ENCODE data around the gene EXOC4.

Gene EXOC4

GRCh38 chr7:133408212-133408611, 155.3 kb downstream of the EXOC4 start:
- CTCF ChIA-PET = no interaction called here
- WGBS (ENCODE audit: insufficient coverage) = 100% methylated on average over 1 of the region's 2 CpGs

GRCh38 chr7:133409421-133409820, 156.5 kb downstream of the EXOC4 start:
- H3K9me3 ChIP-seq (ENCODE audit: control extremely low read depth in 1 of 5, control insufficient read depth in 4 of 5, insufficient read depth in 2 of 5, low read depth in 1 of 5, low read length in 4 of 5) = no peaks in the 10 kb centered on the region
- CTCF ChIA-PET = no interaction called here
- 100% methylated on average over 1 of the region's 2 CpGs for WGBS (ENCODE audit: insufficient coverage)
- no peaks in the 10 kb centered on the region for H3K36me3 ChIP-seq (ENCODE audit: control insufficient read depth in 4 of 4, insufficient read depth in 4 of 4, low read length in 3 of 4)
- no peak for DNase-seq
- no peaks in the 10 kb centered on the region for H3K27me3 ChIP-seq (replicated peaks in 2 of 5; ENCODE audit: control insufficient read depth in 4 of 5, insufficient read depth in 5 of 5, low read length in 4 of 5)
- no peak overlapping the region for H3K27ac ChIP-seq (ENCODE audit: insufficient read depth in 1 of 2, low read depth in 1 of 2, low read length in 2 of 2, poor library complexity in 1 of 2, severe bottlenecking in 2 of 2)
- POLR2A ChIA-PET = no interaction called here
- H3K4me3 ChIP-seq (ENCODE audit: control insufficient read depth in 1 of 7, extremely low read depth in 1 of 7, insufficient read depth in 4 of 7, low read depth in 2 of 7, low read length in 6 of 7) = no peak overlapping the region
- H3K4me1 ChIP-seq (ENCODE audit: control extremely low read depth in 1 of 4, control insufficient read depth in 4 of 4, insufficient read depth in 4 of 4, low read length in 3 of 4) = no peaks in the 10 kb centered on the region

More at GRCh38 chr7:133408212-133408611, 155.3 kb downstream of the EXOC4 start:
- Histone ChIP-seq H3K4me1 (ENCODE audit: control extremely low read depth in 1 of 4, control insufficient read depth in 4 of 4, insufficient read depth in 4 of 4, low read length in 3 of 4) (no peaks in the 10 kb centered on the region), H3K27me3 (replicated peaks in 2 of 5; ENCODE audit: control insufficient read depth in 4 of 5, insufficient read depth in 5 of 5, low read length in 4 of 5) (no peaks in the 10 kb centered on the region), H3K9me3 (ENCODE audit: control extremely low read depth in 1 of 5, control insufficient read depth in 4 of 5, insufficient read depth in 2 of 5, low read depth in 1 of 5, low read length in 4 of 5) (no peaks in the 10 kb centered on the region), H3K27ac (ENCODE audit: insufficient read depth in 1 of 2, low read depth in 1 of 2, low read length in 2 of 2, poor library complexity in 1 of 2, severe bottlenecking in 2 of 2) (no peak overlapping the region), H3K36me3 (ENCODE audit: control insufficient read depth in 4 of 4, insufficient read depth in 4 of 4, low read length in 3 of 4) (no peaks in the 10 kb centered on the region), H3K4me3 (ENCODE audit: control insufficient read depth in 1 of 7, extremely low read depth in 1 of 7, insufficient read depth in 4 of 7, low read depth in 2 of 7, low read length in 6 of 7) (no peak overlapping the region)
- POLR2A ChIA-PET = no interaction called here
- no peak for DNase-seq

- ChIA-PET POLR2A (no interaction called here), CTCF (no interaction called here)
- 80% methylated on average over 1 of the region's 1 CpG for WGBS (ENCODE audit: insufficient coverage)
- no peak overlapping the region for H3K4me3 ChIP-seq (ENCODE audit: control insufficient read depth in 1 of 7, extremely low read depth in 1 of 7, insufficient read depth in 4 of 7, low read depth in 2 of 7, low read length in 6 of 7)
- no peak for DNase-seq
- H3K9me3 ChIP-seq (ENCODE audit: control extremely low read depth in 1 of 5, control insufficient read depth in 4 of 5, insufficient read depth in 2 of 5, low read depth in 1 of 5, low read length in 4 of 5) = no peaks in the 10 kb centered on the region
- no peak overlapping the region for H3K27ac ChIP-seq (ENCODE audit: insufficient read depth in 1 of 2, low read depth in 1 of 2, low read length in 2 of 2, poor library complexity in 1 of 2, severe bottlenecking in 2 of 2)
- no peaks in the 10 kb centered on the region for H3K4me1 ChIP-seq (ENCODE audit: control extremely low read depth in 1 of 4, control insufficient read depth in 4 of 4, insufficient read depth in 4 of 4, low read length in 3 of 4)
- H3K27me3 ChIP-seq (replicated peaks in 2 of 5; ENCODE audit: control insufficient read depth in 4 of 5, insufficient read depth in 5 of 5, low read length in 4 of 5) = no peaks in the 10 kb centered on the region
- H3K36me3 ChIP-seq (ENCODE audit: control insufficient read depth in 4 of 4, insufficient read depth in 4 of 4, low read length in 3 of 4) = no peaks in the 10 kb centered on the region
Observed at GRCh38 chr7:133409966-133410365, 157.1 kb downstream of the EXOC4 start.

GRCh38 chr7:133411395-133411794, 158.5 kb downstream of the EXOC4 start:
- ChIA-PET CTCF (no interaction called here), POLR2A (no interaction called here)
- H3K4me3 ChIP-seq (ENCODE audit: control insufficient read depth in 1 of 7, extremely low read depth in 1 of 7, insufficient read depth in 4 of 7, low read depth in 2 of 7, low read length in 6 of 7) = no peak overlapping the region
- H3K4me1 ChIP-seq (ENCODE audit: control extremely low read depth in 1 of 4, control insufficient read depth in 4 of 4, insufficient read depth in 4 of 4, low read length in 3 of 4) = no peaks in the 10 kb centered on the region
- no peaks in the 10 kb centered on the region for H3K9me3 ChIP-seq (ENCODE audit: control extremely low read depth in 1 of 5, control insufficient read depth in 4 of 5, insufficient read depth in 2 of 5, low read depth in 1 of 5, low read length in 4 of 5)
- H3K36me3 ChIP-seq (ENCODE audit: control insufficient read depth in 4 of 4, insufficient read depth in 4 of 4, low read length in 3 of 4) = no peaks in the 10 kb centered on the region
- DNase-seq = no peak
- WGBS (ENCODE audit: insufficient coverage) = no CpG with 5 or more reads among the region's 2 CpGs
- no peaks in the 10 kb centered on the region for H3K27me3 ChIP-seq (replicated peaks in 2 of 5; ENCODE audit: control insufficient read depth in 4 of 5, insufficient read depth in 5 of 5, low read length in 4 of 5)
- H3K27ac ChIP-seq (ENCODE audit: insufficient read depth in 1 of 2, low read depth in 1 of 2, low read length in 2 of 2, poor library complexity in 1 of 2, severe bottlenecking in 2 of 2) = no peak overlapping the region

GRCh38 chr7:133412942-133413341, 160.1 kb downstream of the EXOC4 start:
- 91% methylated on average over 3 of the region's 3 CpGs for WGBS (ENCODE audit: insufficient coverage)
- Histone ChIP-seq H3K4me1 (ENCODE audit: control extremely low read depth in 1 of 4, control insufficient read depth in 4 of 4, insufficient read depth in 4 of 4, low read length in 3 of 4) (no peaks in the 10 kb centered on the region), H3K27ac (ENCODE audit: insufficient read depth in 1 of 2, low read depth in 1 of 2, low read length in 2 of 2, poor library complexity in 1 of 2, severe bottlenecking in 2 of 2) (no peak overlapping the region), H3K9me3 (ENCODE audit: control extremely low read depth in 1 of 5, control insufficient read depth in 4 of 5, insufficient read depth in 2 of 5, low read depth in 1 of 5, low read length in 4 of 5) (no peaks in the 10 kb centered on the region), H3K4me3 (ENCODE audit: control insufficient read depth in 1 of 7, extremely low read depth in 1 of 7, insufficient read depth in 4 of 7, low read depth in 2 of 7, low read length in 6 of 7) (no peak overlapping the region), H3K36me3 (ENCODE audit: control insufficient read depth in 4 of 4, insufficient read depth in 4 of 4, low read length in 3 of 4) (no peaks in the 10 kb centered on the region), H3K27me3 (replicated peaks in 2 of 5; ENCODE audit: control insufficient read depth in 4 of 5, insufficient read depth in 5 of 5, low read length in 4 of 5) (no peaks in the 10 kb centered on the region)
- POLR2A ChIA-PET = no interaction called here
- CTCF ChIA-PET = no interaction called here
- DNase-seq = no peak

- Histone ChIP-seq H3K4me3 (ENCODE audit: control insufficient read depth in 1 of 7, extremely low read depth in 1 of 7, insufficient read depth in 4 of 7, low read depth in 2 of 7, low read length in 6 of 7) (no peak overlapping the region), H3K27ac (ENCODE audit: insufficient read depth in 1 of 2, low read depth in 1 of 2, low read length in 2 of 2, poor library complexity in 1 of 2, severe bottlenecking in 2 of 2) (no peak overlapping the region), H3K36me3 (ENCODE audit: control insufficient read depth in 4 of 4, insufficient read depth in 4 of 4, low read length in 3 of 4) (peaks cover 0 to 3% (median 0%) of the 10 kb centered on the region in 4 experiments), H3K9me3 (ENCODE audit: control extremely low read depth in 1 of 5, control insufficient read depth in 4 of 5, insufficient read depth in 2 of 5, low read depth in 1 of 5, low read length in 4 of 5) (no peaks in the 10 kb centered on the region), H3K27me3 (replicated peaks in 2 of 5; ENCODE audit: control insufficient read depth in 4 of 5, insufficient read depth in 5 of 5, low read length in 4 of 5) (no peaks in the 10 kb centered on the region), H3K4me1 (ENCODE audit: control extremely low read depth in 1 of 4, control insufficient read depth in 4 of 4, insufficient read depth in 4 of 4, low read length in 3 of 4) (no peaks in the 10 kb centered on the region)
- POLR2A ChIA-PET = no interaction called here
- 100% methylated on average over 1 of the region's 1 CpG for WGBS (ENCODE audit: insufficient coverage)
- CTCF ChIA-PET = no interaction called here
- DNase-seq = no peak
Observed at GRCh38 chr7:133419041-133419440, 166.2 kb downstream of the EXOC4 start.

- CTCF ChIA-PET = interaction anchor here (2.8 kb wide), 1 partner anchor 11 kb away, joined by 14 read pairs; no protein-coding TSS in a partner anchor
- POLR2A ChIA-PET = no interaction called here
- Histone ChIP-seq H3K9me3 (ENCODE audit: control extremely low read depth in 1 of 5, control insufficient read depth in 4 of 5, insufficient read depth in 2 of 5, low read depth in 1 of 5, low read length in 4 of 5) (no peaks in the 10 kb centered on the region), H3K36me3 (ENCODE audit: control insufficient read depth in 4 of 4, insufficient read depth in 4 of 4, low read length in 3 of 4) (peaks cover 0 to 13% (median 0%) of the 10 kb centered on the region in 4 experiments), H3K27ac (ENCODE audit: insufficient read depth in 1 of 2, low read depth in 1 of 2, low read length in 2 of 2, poor library complexity in 1 of 2, severe bottlenecking in 2 of 2) (no peak overlapping the region), H3K27me3 (replicated peaks in 2 of 5; ENCODE audit: control insufficient read depth in 4 of 5, insufficient read depth in 5 of 5, low read length in 4 of 5) (no peaks in the 10 kb centered on the region), H3K4me3 (ENCODE audit: control insufficient read depth in 1 of 7, extremely low read depth in 1 of 7, insufficient read depth in 4 of 7, low read depth in 2 of 7, low read length in 6 of 7) (no peak overlapping the region), H3K4me1 (ENCODE audit: control extremely low read depth in 1 of 4, control insufficient read depth in 4 of 4, insufficient read depth in 4 of 4, low read length in 3 of 4) (no peaks in the 10 kb centered on the region)
- no peak for DNase-seq
- over 99% methylated on average over 23 of the region's 23 CpGs for WGBS (ENCODE audit: insufficient coverage)
Observed at GRCh38 chr7:133423618-133424017, 170.7 kb downstream of the EXOC4 start.
